Fibroblast of pulmonary artery (primary cell): ENCODE data around the gene RIC1.
"Not testable (repeated sequence)": the region's sequence is repeated elsewhere in the genome, so short reads cannot be mapped to it uniquely, and the experiment has no call there.

Experiments used
- DNase-seq: peaks from one replicate; pipeline ENCODE4 v3.0.0-alpha.2; 2010; ENCODE audit warnings: low read depth
- H3K4me3 ChIP-seq: replicated peaks from 2 replicates; pipeline ENCODE4 v1.5.1; 2011; ENCODE audit warnings: low read depth, mild to moderate bottlenecking, control low read depth, low read length, moderate library complexity
- TF ChIP-seq, protein P1 (sequence below): IDR thresholded peaks from 2 replicates; pipeline ENCODE4 v1.5.1; 2011; ENCODE audit warnings: mild to moderate bottlenecking, control low read depth, low read length, inconsistent platforms; ENCODE audit errors: missing control alignments

Gene RIC1

DNA sequence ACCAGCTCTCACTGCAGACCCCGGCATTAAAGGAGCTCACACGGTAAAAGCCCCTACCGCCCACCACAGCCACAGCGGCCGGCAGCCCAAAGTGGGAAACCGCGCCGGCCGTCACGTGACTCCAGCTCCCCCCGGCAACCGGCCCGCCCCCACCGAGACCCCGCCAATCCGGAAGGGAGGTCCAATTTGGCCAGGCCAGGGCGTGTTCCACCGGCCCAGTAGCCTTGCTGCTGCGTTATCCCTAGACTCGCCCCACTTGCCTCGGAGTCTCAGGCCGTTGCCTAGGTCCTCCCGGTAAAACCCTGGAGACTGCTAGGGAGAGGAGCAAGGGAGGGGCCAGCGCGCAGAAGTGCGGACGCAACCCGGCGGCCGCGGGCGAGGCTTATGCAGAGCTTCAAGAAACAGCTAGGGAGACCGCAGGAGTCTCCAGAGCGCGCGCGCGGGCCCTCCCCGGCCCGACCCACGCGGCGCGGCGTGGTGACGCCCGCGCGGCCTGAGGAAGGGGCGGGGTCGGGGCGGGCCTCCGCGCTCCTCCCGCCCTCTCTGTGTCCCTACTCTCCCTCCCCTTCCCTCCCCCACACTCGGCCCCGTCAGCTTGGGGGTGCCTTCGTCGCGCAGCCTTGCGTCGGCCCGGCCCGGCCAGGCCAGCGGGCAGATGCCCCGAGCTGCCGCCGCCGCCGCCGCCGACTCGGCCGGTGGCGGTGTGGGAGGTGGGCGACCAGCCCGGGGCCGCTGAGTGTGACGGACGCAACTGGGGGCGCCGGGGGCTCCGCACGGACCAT is at the start of gene RIC1:
Gene RIC1 (plus strand): TSS at position 578 of the 782 bp plus-strand sequence. CDS start 203 bp downstream, at position 781.
- peak; percentile 91 for DNase-seq
- TF ChIP-seq, protein P1, sequence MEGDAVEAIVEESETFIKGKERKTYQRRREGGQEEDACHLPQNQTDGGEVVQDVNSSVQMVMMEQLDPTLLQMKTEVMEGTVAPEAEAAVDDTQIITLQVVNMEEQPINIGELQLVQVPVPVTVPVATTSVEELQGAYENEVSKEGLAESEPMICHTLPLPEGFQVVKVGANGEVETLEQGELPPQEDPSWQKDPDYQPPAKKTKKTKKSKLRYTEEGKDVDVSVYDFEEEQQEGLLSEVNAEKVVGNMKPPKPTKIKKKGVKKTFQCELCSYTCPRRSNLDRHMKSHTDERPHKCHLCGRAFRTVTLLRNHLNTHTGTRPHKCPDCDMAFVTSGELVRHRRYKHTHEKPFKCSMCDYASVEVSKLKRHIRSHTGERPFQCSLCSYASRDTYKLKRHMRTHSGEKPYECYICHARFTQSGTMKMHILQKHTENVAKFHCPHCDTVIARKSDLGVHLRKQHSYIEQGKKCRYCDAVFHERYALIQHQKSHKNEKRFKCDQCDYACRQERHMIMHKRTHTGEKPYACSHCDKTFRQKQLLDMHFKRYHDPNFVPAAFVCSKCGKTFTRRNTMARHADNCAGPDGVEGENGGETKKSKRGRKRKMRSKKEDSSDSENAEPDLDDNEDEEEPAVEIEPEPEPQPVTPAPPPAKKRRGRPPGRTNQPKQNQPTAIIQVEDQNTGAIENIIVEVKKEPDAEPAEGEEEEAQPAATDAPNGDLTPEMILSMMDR = no peak
- H3K4me3 ChIP-seq = peak within 1 kb of the TSS; percentile 89

DNA sequence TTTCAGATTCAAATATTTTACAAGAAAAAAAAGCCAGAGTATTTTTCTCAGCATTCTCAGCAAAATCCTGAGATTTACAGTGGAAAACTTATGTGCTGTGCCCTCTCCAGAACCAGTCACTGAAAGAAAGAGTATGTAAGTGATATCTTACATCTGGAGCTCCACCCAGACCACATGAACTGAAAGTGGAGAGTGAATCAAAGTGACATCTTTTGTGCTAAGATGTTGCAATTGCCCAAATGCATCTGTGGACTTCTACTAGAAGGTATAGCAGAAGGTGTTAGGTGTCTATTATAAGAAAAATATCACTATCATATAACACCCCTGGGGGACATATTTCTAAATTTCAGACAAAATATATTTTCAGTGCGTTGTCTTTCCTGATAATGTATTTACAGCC is 49.0 kb upstream of the RIC1 start:
- H3K4me3 ChIP-seq = no peak overlapping the region
- TF ChIP-seq, protein P1 = no peak
- DNase-seq = no peak

GRCh38 chr9:5580650-5581049 is 48.3 kb upstream of the RIC1 start:
- DNase-seq = no peak
- H3K4me3 ChIP-seq = no peak overlapping the region
- TF ChIP-seq, protein P1 = no peak

- not testable (repeated sequence) for DNase-seq
Measured at GRCh38 chr9:5581706-5582105, 47.2 kb upstream of the RIC1 start.

GRCh38 chr9:5582835-5583195 is 46.1 kb upstream of the RIC1 start:
- TF ChIP-seq, protein P1 = no peak
- DNase-seq = peak; percentile 88
- no peak overlapping the region for H3K4me3 ChIP-seq

More at GRCh38 chr9:5581706-5582105, 47.2 kb upstream of the RIC1 start:
- H3K4me3 ChIP-seq = not testable (repeated sequence)

- H3K4me3 ChIP-seq = no peak overlapping the region
- TF ChIP-seq, protein P1 = no peak
- DNase-seq = peak; percentile 62
Measured at GRCh38 chr9:5586391-5586802, 42.5 kb upstream of the RIC1 start.

GRCh38 chr9:5587024-5587423 is 41.9 kb upstream of the RIC1 start:
- no peak overlapping the region for H3K4me3 ChIP-seq

More at GRCh38 chr9:5587024-5587423, 41.9 kb upstream of the RIC1 start:
- DNase-seq = peak; percentile 78
- TF ChIP-seq, protein P1 = no peak
